ENCODE data around the gene MYO1A.

Gene MYO1A

DNA sequence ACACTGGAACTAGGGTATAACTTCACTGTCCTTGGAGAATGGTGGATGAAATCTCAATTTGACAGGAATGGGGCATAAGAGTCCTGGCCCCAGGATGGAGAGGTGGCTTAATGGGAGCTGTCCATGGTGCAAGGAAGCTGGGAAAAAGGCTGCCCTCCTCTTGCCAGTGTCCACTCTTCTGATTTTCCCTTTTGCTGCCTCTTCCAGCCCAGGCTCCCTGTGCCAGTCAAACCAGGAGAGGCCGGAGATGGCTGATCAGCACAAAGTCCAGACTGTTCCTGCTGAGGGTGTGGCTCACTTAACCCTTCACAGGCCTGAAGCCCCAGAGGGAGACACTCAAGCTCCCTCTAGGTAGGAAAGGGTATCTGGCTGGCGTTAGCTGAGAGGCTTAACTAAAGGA lies at the start of gene MYO1A:
MYO1A (minus strand) TSS at position 240 of the 400 bp plus-strand sequence. CDS start 1,806 bp downstream, outside the sequence.
- FAIRE-seq, result no peak

DNA sequence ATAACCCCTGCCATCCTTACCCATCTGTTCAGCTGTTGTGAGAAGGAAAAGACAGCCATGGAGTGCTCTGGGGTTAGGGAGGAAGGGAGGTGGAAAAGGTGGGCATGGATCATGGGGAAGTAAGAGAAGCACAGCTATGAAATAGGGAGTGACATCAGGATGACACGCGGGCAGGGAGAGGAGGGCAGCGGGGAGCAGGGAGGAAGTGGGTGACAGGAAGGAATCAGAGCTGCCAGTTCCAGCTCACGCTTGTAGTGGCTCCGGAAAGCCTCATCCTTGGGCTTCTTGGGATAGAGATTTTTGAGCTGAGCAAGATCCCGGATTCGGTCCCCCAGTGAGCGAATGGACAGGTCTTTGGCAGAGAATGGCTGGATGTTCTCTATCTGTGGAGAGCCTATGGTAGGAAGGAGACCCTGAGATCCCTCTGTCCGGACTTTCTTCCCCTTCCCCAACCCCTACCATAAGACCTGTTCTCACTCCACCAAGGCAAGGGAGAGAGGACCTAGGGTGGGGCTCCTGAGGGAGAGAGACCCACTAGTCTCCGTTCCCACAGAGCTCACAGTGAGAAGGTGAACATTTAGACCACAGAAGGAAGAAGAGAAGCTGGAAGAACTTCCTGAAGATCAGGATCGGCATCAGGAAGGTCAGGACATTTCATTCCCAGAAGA lies 49.3 kb upstream of the MYO1A start:
- no peak for FAIRE-seq

GRCh38 chr12:57098546-57098945 lies 48.6 kb upstream of the MYO1A start:
- FAIRE-seq, result no peak

DNA sequence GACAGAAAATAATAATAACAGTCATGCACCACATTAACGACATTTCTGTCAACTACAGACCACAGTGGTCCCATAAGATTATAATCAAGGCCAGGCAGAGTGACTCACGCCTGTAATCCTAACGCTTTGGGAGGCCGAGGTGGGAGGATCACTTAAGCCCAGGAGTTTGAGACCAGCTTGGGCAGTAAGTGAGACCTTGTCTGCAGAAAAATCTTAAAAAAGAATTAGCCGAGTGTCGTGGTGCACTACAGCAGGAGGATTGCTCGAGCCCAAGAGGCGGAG lies 47.6 kb upstream of the MYO1A start:
- FAIRE-seq, result no peak

- no peak for FAIRE-seq
Observed at GRCh38 chr12:57096748-57097553, 47.0 kb upstream of the MYO1A start.

- no peak for FAIRE-seq
Observed at GRCh38 chr12:57096099-57096572, 46.2 kb upstream of the MYO1A start.

DNA sequence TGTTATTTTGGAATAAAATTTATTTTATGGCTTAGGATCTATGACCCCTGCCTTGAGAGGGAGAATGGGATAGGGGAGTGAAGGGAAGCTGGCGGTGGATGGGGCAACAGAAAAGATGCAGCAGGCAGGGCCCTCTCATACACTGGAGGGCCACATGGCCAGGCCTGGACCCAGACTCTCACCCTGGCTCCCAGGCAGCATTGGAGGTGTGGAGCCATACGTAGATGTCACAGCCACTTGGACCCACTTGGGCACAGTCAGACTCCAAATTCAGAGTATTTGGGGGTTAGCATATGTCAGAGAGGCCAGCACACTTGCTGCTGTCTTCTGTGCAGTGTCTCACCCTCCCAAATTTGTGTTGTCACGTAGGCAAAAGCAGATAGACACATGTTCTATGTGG lies 45.5 kb upstream of the MYO1A start:
- no peak for FAIRE-seq

- no peak for FAIRE-seq
Observed at GRCh38 chr12:57094208-57095160, 44.6 kb upstream of the MYO1A start.

GRCh38 chr12:57093415-57094207 lies 43.7 kb upstream of the MYO1A start:
- no peak for FAIRE-seq

DNA sequence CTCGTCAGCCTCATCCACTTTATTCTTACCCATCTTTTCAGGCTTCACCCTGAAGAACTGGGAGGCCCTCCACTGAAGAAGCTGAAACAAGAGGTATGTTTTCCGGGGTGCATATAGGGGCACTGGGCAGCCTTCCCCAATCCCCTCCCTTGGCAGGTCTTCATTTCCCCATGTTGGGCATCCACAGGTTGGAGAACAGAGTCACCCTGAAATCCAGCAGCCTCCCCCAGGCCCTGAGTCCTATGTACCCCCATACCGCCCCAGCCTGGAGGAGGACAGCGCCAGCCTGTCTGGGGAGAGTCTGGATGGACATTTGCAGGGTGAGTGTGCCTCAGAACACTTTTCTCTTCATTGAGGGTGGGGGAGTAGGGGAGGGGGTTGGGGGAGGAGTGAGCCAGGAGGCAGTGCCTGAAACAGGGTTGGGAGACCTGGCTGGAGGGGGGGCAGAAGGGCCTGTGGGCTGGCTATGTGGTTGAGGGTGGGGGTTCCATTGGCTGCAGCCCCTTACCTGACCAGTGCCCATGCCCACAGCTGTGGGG lies 43.0 kb upstream of the MYO1A start:
- FAIRE-seq, result no peak

GRCh38 chr12:57092529-57092862 lies 42.6 kb upstream of the MYO1A start:
- no peak for FAIRE-seq

GRCh38 chr12:57091638-57092528 lies 42.0 kb upstream of the MYO1A start:
- no peak for FAIRE-seq

- no peak for FAIRE-seq
Observed at GRCh38 chr12:57090924-57091637, 41.2 kb upstream of the MYO1A start.

DNA sequence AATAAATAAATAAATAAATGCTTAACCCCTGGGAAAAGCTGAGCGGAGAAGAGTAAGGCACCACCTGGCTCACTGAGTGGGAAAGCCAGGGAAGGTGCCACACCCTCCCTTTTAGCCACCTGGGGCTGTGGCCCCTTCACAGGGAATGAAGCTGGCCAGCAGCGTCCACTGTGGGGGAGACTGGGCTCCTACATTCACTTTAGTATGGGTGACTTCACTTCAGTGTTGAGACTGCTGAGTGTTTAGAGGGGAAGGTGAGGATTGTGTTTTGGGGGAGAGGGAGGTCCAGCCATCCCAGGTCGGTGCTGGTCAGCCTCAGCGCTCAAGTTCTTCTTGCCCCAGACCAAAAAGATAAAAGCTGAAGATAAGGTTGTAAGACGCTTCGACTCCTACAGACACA lies 40.6 kb upstream of the MYO1A start:
- FAIRE-seq, result no peak

- FAIRE-seq, result no peak
Observed at GRCh38 chr12:57089271-57090245, 39.6 kb upstream of the MYO1A start.

- no peak for FAIRE-seq
Observed at GRCh38 chr12:57088354-57089270, 38.7 kb upstream of the MYO1A start, which contains the start of gene NAB2. Gene NAB2, plus strand, starts transcription at chr12:57089114. Its CDS starts 158 bp downstream, at chr12:57089272.

DNA sequence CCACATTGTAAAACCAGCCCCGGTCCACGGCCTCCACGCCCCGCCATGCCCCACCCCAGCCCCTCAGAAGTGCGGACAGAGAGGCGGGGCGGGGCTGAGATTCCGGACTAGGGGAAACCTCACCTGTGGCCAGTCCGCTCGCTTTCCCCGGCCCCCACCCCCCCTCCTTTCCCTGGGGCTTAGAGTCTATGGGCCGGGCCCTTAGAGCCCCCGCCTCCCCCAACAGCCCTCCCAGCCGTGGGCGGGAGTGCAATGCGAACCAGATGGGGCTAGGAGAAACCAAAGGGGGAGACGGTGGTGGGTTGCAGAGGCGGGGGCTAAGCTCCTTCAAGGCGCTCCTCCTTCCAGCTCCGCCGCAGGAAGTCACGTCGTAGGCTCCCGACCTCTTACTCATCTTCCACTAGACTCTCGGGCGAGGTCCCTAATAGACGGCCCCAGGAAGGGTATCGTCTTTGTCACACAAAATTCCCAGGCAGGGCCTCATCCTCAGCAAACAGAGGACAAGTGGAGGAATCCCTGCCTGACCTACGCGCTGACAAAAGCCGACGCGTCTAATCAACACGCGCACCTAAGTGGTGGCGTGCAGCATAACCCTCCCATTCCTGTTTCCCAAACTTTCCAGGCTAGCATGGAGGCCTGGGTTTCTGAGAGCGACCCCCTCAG lies 37.9 kb upstream of the MYO1A start:
- FAIRE-seq, result peak; percentile 21

Measured in G401.6 (cell line).